ENCODE results near the gene DLGAP1. TPM values are rescaled to one million over a fixed set of nuclear protein-coding genes. Genes with fewer than 3 reads are reported as not detected.

DLGAP1 gene
- polyA plus RNA-seq, 1 of the 3 experiments (the other 2 are of a cell fraction), result not detected

DNA sequence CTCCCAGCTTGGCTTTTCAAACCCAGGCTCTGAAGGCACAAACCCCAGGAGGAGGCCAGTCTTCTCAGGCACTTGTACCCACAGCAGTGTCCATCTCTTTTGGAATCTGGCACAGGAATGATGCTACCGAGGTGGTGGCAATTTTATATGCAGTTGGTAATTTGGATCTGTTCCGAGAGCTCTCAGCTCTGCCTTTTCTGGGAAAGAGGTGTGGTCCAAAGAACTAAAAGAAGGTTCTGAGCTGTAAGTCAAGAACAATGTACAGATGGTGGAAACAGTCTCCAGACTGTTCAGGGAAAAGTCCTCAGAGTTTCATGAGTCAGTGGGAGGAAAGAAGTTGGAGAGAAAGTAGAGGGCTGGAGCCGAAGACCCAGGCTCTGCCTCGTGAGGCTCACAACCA, 651.8 kb downstream of the DLGAP1 start (continued):
- TF ChIP-seq EZH2phosphoT487 (IDR thresholded peaks at IDR 0.05; ENCODE audit: borderline replicate concordance, low read depth) (no peak), JUND (IDR thresholded peaks at IDR 0.05) (no peak), CHD2 (IDR thresholded peaks at IDR 0.05; ENCODE audit: low read length, partially characterized antibody) (no peak), TEAD4 (IDR thresholded peaks at IDR 0.05; ENCODE audit: borderline replicate concordance, insufficient read depth) (no peak)
- TF ChIP-seq, protein P1, sequence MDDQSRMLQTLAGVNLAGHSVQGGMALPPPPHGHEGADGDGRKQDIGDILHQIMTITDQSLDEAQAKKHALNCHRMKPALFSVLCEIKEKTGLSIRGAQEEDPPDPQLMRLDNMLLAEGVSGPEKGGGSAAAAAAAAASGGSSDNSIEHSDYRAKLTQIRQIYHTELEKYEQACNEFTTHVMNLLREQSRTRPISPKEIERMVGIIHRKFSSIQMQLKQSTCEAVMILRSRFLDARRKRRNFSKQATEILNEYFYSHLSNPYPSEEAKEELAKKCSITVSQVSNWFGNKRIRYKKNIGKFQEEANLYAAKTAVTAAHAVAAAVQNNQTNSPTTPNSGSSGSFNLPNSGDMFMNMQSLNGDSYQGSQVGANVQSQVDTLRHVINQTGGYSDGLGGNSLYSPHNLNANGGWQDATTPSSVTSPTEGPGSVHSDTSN (IDR thresholded peaks at IDR 0.05), result no peak
- TF ChIP-seq, protein P2, sequence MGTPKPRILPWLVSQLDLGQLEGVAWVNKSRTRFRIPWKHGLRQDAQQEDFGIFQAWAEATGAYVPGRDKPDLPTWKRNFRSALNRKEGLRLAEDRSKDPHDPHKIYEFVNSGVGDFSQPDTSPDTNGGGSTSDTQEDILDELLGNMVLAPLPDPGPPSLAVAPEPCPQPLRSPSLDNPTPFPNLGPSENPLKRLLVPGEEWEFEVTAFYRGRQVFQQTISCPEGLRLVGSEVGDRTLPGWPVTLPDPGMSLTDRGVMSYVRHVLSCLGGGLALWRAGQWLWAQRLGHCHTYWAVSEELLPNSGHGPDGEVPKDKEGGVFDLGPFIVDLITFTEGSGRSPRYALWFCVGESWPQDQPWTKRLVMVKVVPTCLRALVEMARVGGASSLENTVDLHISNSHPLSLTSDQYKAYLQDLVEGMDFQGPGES (IDR thresholded peaks at IDR 0.05; ENCODE audit: low read depth, low read length), result no peak

DNA sequence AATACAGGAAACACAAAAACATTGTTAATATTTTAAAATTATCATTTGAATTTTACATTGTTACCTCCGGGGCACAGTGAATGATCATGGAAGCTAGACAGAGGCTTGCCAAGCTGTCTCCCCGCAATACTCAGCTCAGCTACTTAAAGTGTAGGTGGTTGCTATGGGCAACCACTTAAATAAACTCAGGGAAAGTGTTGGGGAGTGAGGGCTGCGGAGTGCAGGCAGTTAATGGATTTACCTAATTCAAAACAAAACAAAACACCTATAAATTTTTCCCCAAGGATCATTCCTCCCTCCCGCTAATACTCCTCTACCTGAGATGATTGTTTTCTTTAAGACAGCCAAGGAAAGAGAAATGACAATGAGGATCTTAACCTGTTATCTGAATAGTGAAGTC, 655.6 kb downstream of the DLGAP1 start:
- no peak overlapping the region for H3K27ac ChIP-seq (ENCODE audit: low read depth in 2 of 2, low read length in 1 of 2)
- ChIA-PET POLR2A (no interaction called here), CTCF (no interaction called here)
- no peaks in the 10 kb centered on the region for H3K79me2 ChIP-seq (ENCODE audit: insufficient read depth)
- H3K4me1 ChIP-seq (ENCODE audit: control insufficient read depth in 1 of 2, insufficient read depth in 2 of 2, low read depth in 1 of 2, low read length in 1 of 2), result peaks cover 0 to 5% of the 10 kb centered on the region in 2 experiments; a peak in 1 of 4 replicates
- H4K20me1 ChIP-seq (ENCODE audit: insufficient read depth), result no peaks in the 10 kb centered on the region
- 44% methylated on average over 4 of the region's 4 CpGs for WGBS (ENCODE audit: low lambda C conversion rate)
- no peaks in the 10 kb centered on the region for H3K36me3 ChIP-seq (replicated peaks in 1 of 2; ENCODE audit: control insufficient read depth in 1 of 2, insufficient read depth in 2 of 2, low read length in 1 of 2)
- H2AFZ ChIP-seq (ENCODE audit: low read depth), result no peak overlapping the region
- no peak overlapping the region for H3K9ac ChIP-seq
- H3K4me2 ChIP-seq, result no peak overlapping the region
- no peaks in the 10 kb centered on the region for H3K9me2 ChIP-seq
- DNase-seq, result no peak
- no peak overlapping the region for H3K4me3 ChIP-seq (ENCODE audit: low read depth in 2 of 2, low read length in 1 of 2)
- peaks cover 5% of the 10 kb centered on the region; the same call in 1 of the 2 replicates for H3K27me3 ChIP-seq (ENCODE audit: insufficient read depth)
- H3K9me3 ChIP-seq, result no peaks in the 10 kb centered on the region
- TF ChIP-seq CHD2 (IDR thresholded peaks at IDR 0.05; ENCODE audit: low read length, partially characterized antibody) (no peak), MXI1 (IDR thresholded peaks at IDR 0.05; ENCODE audit: low read depth, low read length) (no peak)
- no peaks in the 10 kb centered on the region for H3F3A ChIP-seq (replicated peaks; ENCODE audit: insufficient read depth)

DNA sequence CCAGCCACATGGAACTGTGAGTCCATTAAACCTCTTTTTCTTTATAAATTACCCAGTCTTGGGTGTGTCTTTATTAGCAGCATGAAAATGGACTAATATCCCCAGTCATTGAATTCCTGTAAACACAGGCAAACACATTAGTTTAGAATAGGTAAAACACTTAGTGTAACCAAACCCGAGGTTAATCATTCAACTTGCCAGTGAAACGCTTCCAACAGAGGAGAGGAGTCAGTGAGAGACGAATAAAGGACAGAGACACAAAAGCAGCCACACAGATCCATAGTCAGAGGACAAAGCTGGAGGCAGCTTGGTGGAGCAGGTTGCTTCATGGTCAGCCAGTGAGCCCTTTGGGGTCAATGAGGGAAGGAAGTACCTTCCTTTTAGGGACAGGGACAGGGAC, 657.1 kb downstream of the DLGAP1 start:
- Histone ChIP-seq H2AFZ (ENCODE audit: low read depth) (no peak overlapping the region), H3K9me2 (no peaks in the 10 kb centered on the region), H3K36me3 (replicated peaks in 1 of 2; ENCODE audit: control insufficient read depth in 1 of 2, insufficient read depth in 2 of 2, low read length in 1 of 2) (no peaks in the 10 kb centered on the region), H3K9ac (no peak overlapping the region), H3K27me3 (ENCODE audit: insufficient read depth) (no peaks in the 10 kb centered on the region; the same call in 1 of the 2 replicates), H3F3A (replicated peaks; ENCODE audit: insufficient read depth) (no peaks in the 10 kb centered on the region), H4K20me1 (ENCODE audit: insufficient read depth) (no peaks in the 10 kb centered on the region), H3K4me3 (ENCODE audit: low read depth in 2 of 2, low read length in 1 of 2) (no peak overlapping the region), H3K4me2 (no peak overlapping the region), H3K9me3 (no peaks in the 10 kb centered on the region), H3K79me2 (ENCODE audit: insufficient read depth) (no peaks in the 10 kb centered on the region), H3K27ac (ENCODE audit: low read depth in 2 of 2, low read length in 1 of 2) (no peak overlapping the region), H3K4me1 (ENCODE audit: control insufficient read depth in 1 of 2, insufficient read depth in 2 of 2, low read depth in 1 of 2, low read length in 1 of 2) (peaks cover 0 to 5% of the 10 kb centered on the region in 2 experiments; a peak in 1 of 4 replicates)
- ChIA-PET CTCF (interaction anchor here (1.0 kb wide), 1 partner anchor 10 kb away, joined by 3 read pairs; no protein-coding TSS in a partner anchor), POLR2A (no interaction called here)
- DNase-seq, result no peak
- 26% methylated on average over 3 of the region's 3 CpGs for WGBS (ENCODE audit: low lambda C conversion rate)
- TF ChIP-seq YY1 (IDR thresholded peaks at IDR 0.05; ENCODE audit: low read depth) (no peak), NRF1 (IDR thresholded peaks at IDR 0.05; ENCODE audit: low read depth, low read length) (no peak), FOXJ3 (CRISPR knock-in tag; IDR thresholded peaks at IDR 0.05) (no peak), RFX5 (IDR thresholded peaks at IDR 0.05; ENCODE audit: low read length) (no peak), RXRA (IDR thresholded peaks at IDR 0.05; ENCODE audit: borderline replicate concordance, low read depth) (no peak), EP300 (IDR thresholded peaks at IDR 0.05; ENCODE audit: borderline replicate concordance in 1 of 2, low read depth in 1 of 2, low read length in 1 of 2) (no peak), TEAD4 (IDR thresholded peaks at IDR 0.05; ENCODE audit: borderline replicate concordance, insufficient read depth) (no peak)
- TF ChIP-seq, protein P3, sequence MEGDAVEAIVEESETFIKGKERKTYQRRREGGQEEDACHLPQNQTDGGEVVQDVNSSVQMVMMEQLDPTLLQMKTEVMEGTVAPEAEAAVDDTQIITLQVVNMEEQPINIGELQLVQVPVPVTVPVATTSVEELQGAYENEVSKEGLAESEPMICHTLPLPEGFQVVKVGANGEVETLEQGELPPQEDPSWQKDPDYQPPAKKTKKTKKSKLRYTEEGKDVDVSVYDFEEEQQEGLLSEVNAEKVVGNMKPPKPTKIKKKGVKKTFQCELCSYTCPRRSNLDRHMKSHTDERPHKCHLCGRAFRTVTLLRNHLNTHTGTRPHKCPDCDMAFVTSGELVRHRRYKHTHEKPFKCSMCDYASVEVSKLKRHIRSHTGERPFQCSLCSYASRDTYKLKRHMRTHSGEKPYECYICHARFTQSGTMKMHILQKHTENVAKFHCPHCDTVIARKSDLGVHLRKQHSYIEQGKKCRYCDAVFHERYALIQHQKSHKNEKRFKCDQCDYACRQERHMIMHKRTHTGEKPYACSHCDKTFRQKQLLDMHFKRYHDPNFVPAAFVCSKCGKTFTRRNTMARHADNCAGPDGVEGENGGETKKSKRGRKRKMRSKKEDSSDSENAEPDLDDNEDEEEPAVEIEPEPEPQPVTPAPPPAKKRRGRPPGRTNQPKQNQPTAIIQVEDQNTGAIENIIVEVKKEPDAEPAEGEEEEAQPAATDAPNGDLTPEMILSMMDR (IDR thresholded peaks at IDR 0.05), result no peak
- TF ChIP-seq, protein P4, sequence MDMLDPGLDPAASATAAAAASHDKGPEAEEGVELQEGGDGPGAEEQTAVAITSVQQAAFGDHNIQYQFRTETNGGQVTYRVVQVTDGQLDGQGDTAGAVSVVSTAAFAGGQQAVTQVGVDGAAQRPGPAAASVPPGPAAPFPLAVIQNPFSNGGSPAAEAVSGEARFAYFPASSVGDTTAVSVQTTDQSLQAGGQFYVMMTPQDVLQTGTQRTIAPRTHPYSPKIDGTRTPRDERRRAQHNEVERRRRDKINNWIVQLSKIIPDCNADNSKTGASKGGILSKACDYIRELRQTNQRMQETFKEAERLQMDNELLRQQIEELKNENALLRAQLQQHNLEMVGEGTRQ (IDR thresholded peaks at IDR 0.05; ENCODE audit: borderline replicate concordance, low read depth, low read length), result no peak
- TF ChIP-seq, protein P2 (IDR thresholded peaks at IDR 0.05; ENCODE audit: low read depth, low read length), result no peak
